T-helper 2 cell treated with Interferon-gamma antibody and Interleukin-4, amounts not matched to agents 5 μg/mL and 100 μg/mL, for 36 hours (primary cell): Measurements from ENCODE around the gene PRKCSH.

Experiments
- DNase-seq: peaks from one replicate; pipeline ENCODE4 v3.0.0; 2021; ENCODE audit warnings: low spot score
- H3K27ac Mint-ChIP-seq: one replicate; pipeline ENCODE4 v1.8.0; 2021; ENCODE audit warnings: mild to moderate bottlenecking, mixed read lengths
- H3K27me3 Mint-ChIP-seq: one replicate; pipeline ENCODE4 v1.8.0; 2021; ENCODE audit warnings: low read depth, mixed read lengths
- H3K36me3 Mint-ChIP-seq: one replicate; pipeline ENCODE4 v1.8.0; 2021; ENCODE audit warnings: low read depth, mixed read lengths
- H3K4me1 Mint-ChIP-seq: one replicate; pipeline ENCODE4 v1.8.0; 2021; ENCODE audit warnings: low read depth, mixed read lengths
- H3K4me3 Mint-ChIP-seq: one replicate; pipeline ENCODE4 v1.8.0; 2022; ENCODE audit warnings: mild to moderate bottlenecking, moderate library complexity, mixed read lengths
- H3K9me3 Mint-ChIP-seq: one replicate; pipeline ENCODE4 v1.8.0; 2021; ENCODE audit warnings: mixed read lengths

PRKCSH gene

DNA sequence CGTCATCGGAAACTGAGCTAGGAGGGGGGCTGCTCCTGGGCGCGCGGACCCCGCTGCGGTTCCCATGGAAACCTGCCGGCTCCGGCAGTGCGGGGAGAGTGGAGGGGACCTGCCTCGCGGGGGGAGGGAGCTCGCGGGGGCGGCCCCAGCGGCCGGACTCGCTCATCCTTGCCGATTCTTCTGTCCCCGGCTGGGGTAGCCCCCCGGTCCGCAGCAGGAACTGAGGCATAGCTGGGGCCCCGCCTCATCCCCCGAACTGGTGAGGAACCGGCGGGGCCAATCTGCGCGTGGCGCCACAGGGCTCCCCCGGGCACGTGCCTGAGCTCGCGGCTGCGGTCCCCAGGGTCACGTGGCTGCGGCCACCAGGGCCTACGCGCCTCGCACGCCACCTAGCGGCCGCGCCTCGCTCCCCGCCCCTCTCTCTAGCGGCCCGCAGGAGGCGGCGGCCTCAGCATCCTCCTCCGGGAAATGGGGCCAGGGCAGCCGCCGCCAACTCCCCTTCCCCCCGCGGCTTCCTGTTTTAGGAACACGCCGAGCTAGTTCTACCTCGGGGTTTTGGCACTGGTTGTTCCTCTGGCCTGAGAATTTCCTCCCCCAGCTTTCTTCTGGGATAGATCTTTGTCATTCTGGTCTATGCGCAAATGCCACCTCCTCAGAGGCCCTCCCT, 47.1 kb downstream of the PRKCSH start:
- DNase-seq, result peak; percentile 88
- no peaks in the 10 kb centered on the region for H3K9me3 Mint-ChIP-seq
- H3K27me3 Mint-ChIP-seq, result peaks cover 30% of the 10 kb centered on the region
- H3K36me3 Mint-ChIP-seq, result peaks cover 9% of the 10 kb centered on the region
- H3K4me3 Mint-ChIP-seq, result peak overlapping the region; percentile 75
- peaks cover 16% of the 10 kb centered on the region for H3K4me1 Mint-ChIP-seq
- peak overlapping the region; percentile 69 for H3K27ac Mint-ChIP-seq

DNA sequence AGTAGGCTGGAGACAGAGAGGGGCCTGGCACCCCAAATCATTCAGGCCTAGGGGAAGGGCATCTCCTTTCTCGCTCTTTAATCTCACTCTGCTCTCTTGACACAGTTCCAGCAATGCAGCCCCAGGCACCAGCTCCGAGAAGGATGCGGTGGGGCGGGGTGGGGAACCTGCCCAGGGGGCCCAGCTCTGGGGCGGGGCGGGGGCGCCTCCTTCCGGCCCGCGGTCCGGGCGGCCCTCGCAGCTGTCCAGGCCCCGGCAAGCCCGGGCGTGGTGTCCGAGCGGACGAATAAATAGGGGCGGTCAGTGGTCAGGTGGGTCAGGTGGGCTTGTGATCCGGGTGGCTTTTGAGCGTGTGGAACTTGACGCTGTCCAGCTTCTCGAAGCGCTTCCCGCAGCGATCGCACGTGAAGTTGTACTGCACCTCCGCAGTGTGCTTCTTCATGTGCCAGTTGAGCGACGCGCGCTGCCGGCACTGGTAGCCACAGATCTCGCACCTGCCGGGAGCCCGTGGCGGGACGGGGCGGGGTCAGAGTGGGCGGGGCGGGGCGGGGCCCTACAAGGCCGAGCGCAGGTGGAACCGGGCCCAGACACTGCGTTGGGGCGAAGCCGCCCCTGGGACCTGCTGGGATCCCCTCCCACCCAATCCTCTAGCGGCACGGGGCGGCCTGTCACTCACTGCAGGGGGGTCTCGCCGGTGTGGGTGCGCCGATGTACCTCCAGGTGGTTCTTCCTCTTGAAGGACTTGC, 48.1 kb downstream of the PRKCSH start:
- H3K27me3 Mint-ChIP-seq, result peaks cover 20% of the 10 kb centered on the region
- peak overlapping the region; percentile 63 for H3K4me3 Mint-ChIP-seq
- H3K36me3 Mint-ChIP-seq, result peaks cover 9% of the 10 kb centered on the region
- DNase-seq, result no peak
- peaks cover 14% of the 10 kb centered on the region for H3K4me1 Mint-ChIP-seq
- no peak overlapping the region for H3K27ac Mint-ChIP-seq
- no peaks in the 10 kb centered on the region for H3K9me3 Mint-ChIP-seq

- Mint-ChIP-seq H3K36me3 (peaks cover 10% of the 10 kb centered on the region), H3K4me3 (no peak overlapping the region), H3K4me1 (peaks cover 9% of the 10 kb centered on the region), H3K27ac (peak overlapping the region; percentile 38), H3K9me3 (no peaks in the 10 kb centered on the region), H3K27me3 (peaks cover 13% of the 10 kb centered on the region)
- no peak for DNase-seq
Observed at GRCh38 chr19:11485245-11485837, 49.9 kb downstream of the PRKCSH start.

GRCh38 chr19:11486661-11487503, 51.4 kb downstream of the PRKCSH start:
- Mint-ChIP-seq H3K27me3 (peaks cover 3% of the 10 kb centered on the region), H3K36me3 (peaks cover 13% of the 10 kb centered on the region), H3K9me3 (no peaks in the 10 kb centered on the region), H3K4me3 (no peak overlapping the region), H3K4me1 (peaks cover 8% of the 10 kb centered on the region), H3K27ac (no peak overlapping the region)
- no peak for DNase-seq

- no peaks in the 10 kb centered on the region for H3K27me3 Mint-ChIP-seq
- peaks cover 10% of the 10 kb centered on the region for H3K36me3 Mint-ChIP-seq
- no peak overlapping the region for H3K4me3 Mint-ChIP-seq
- H3K4me1 Mint-ChIP-seq, result no peaks in the 10 kb centered on the region
- no peaks in the 10 kb centered on the region for H3K9me3 Mint-ChIP-seq
- DNase-seq, result no peak
- H3K27ac Mint-ChIP-seq, result no peak overlapping the region
Observed at GRCh38 chr19:11489378-11489777, 53.9 kb downstream of the PRKCSH start.

DNA sequence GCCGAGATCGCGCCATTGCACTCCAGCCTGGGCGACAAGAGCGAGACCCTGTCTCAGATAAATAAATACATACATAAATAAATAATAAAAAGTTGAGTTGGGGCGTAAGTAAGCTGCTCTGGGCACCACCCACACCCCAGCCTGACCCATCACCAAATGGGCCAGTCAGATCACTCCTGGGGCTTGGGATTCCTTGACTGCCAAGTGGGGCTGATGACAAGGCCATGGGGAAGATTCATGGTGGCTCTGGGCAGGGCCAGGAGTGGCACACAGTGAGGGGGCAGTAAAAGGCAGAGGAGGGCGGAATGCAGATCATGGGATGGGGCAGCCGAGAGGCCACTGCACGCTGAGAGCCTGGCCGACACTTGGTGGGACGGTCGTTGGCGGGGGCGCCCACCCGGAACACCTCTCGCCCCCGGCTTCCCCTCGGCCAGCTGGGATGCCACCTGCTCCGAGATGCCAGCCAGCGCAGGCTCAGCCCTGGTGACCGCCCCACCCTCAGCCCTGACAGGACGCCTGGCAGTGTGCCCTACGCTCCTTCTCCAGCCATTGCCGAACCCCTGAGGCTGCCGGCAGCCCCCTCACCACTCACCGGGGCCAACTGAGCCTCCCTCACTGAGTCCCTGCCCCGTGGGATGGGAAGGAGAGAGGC, 59.3 kb downstream of the PRKCSH start:
- H3K27me3 Mint-ChIP-seq, result no peaks in the 10 kb centered on the region
- H3K4me3 Mint-ChIP-seq, result no peak overlapping the region
- H3K4me1 Mint-ChIP-seq, result no peaks in the 10 kb centered on the region
- no peaks in the 10 kb centered on the region for H3K9me3 Mint-ChIP-seq
- no peak overlapping the region for H3K27ac Mint-ChIP-seq
- peaks cover 15% of the 10 kb centered on the region for H3K36me3 Mint-ChIP-seq
- no peak for DNase-seq

DNA sequence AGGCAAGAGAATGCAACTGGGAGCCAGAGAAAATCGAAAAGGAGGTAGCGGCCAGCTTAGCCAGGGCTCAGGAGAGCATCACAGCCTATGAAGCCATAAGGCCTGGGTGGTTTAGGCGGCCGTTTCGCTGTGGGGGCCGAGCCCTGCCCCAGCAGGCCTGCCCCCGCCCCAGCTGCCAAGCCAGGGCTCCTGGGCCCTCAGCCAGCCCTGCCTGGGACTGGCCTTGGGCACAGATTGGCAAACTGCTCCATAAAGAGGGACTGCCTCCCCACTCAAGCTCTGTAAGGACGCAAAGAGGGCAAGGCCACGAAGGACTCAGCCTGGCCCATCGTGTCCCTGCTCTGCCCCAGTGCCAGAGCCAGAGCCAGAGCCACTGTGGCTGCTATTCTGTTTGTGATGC, 60.0 kb downstream of the PRKCSH start:
- no peak overlapping the region for H3K27ac Mint-ChIP-seq
- no peaks in the 10 kb centered on the region for H3K27me3 Mint-ChIP-seq
- H3K36me3 Mint-ChIP-seq, result peaks cover 18% of the 10 kb centered on the region
- DNase-seq, result no peak
- no peak overlapping the region for H3K4me3 Mint-ChIP-seq
- H3K4me1 Mint-ChIP-seq, result peaks cover 4% of the 10 kb centered on the region
- H3K9me3 Mint-ChIP-seq, result no peaks in the 10 kb centered on the region

DNA sequence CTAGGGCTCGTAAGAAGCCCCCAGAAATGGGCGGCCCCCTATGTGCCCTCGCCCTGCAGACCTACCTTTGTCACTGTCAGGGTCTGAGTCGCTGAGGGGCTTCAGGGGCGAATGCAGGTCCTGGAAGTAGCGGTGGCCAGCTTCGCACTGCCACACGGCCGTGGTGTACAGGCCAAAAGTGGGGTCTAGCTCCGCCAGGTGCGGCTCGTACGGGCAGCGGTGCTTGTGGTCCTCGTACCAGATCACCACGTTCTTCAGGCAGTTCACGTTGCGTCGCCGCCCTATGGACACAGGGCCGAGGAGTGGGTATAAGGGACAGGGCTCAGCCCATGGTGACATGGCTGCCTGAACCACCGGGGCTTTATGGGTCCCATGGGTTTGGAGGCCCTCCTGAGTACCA, 60.5 kb downstream of the PRKCSH start:
- Mint-ChIP-seq H3K36me3 (peaks cover 18% of the 10 kb centered on the region), H3K27ac (no peak overlapping the region), H3K27me3 (no peaks in the 10 kb centered on the region), H3K4me1 (peaks cover 4% of the 10 kb centered on the region), H3K4me3 (no peak overlapping the region), H3K9me3 (no peaks in the 10 kb centered on the region)
- DNase-seq, result no peak

- H3K4me3 Mint-ChIP-seq, result no peak overlapping the region
- peaks cover 18% of the 10 kb centered on the region for H3K36me3 Mint-ChIP-seq
- no peaks in the 10 kb centered on the region for H3K9me3 Mint-ChIP-seq
- peaks cover 4% of the 10 kb centered on the region for H3K4me1 Mint-ChIP-seq
- H3K27ac Mint-ChIP-seq, result no peak overlapping the region
- DNase-seq, result peak; percentile 43
- no peaks in the 10 kb centered on the region for H3K27me3 Mint-ChIP-seq
Observed at GRCh38 chr19:11496391-11497163, 61.1 kb downstream of the PRKCSH start.

- no peaks in the 10 kb centered on the region for H3K27me3 Mint-ChIP-seq
- H3K27ac Mint-ChIP-seq, result no peak overlapping the region
- no peak for DNase-seq
- H3K9me3 Mint-ChIP-seq, result no peaks in the 10 kb centered on the region
- H3K36me3 Mint-ChIP-seq, result peaks cover 18% of the 10 kb centered on the region
- H3K4me3 Mint-ChIP-seq, result no peak overlapping the region
- H3K4me1 Mint-ChIP-seq, result peaks cover 4% of the 10 kb centered on the region
Observed at GRCh38 chr19:11499220-11499726, 63.8 kb downstream of the PRKCSH start.

DNA sequence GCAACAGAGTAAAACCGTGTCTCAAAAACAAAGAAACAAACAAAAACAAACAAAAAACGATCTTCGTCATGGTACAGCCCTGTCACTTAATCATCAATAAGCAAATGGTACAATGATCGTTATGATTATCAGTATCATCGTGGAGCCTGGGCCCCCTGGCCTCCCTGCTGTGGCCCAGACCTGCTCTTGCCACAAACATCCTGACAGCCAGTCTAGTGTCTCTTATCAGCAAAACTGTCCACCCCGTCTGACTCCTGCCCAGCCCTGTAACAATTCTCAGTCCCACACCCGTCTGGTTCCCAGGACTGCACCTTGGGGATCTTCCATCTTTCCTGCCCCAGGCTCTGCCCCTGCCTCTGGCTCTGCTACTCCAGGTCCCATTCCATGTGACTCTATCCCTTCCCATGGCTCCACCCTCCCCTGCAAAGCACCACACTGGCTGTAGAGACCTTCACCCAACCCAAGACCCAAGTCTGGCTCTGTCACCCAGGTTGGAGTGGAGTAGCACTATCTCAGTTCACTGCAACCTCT, 64.5 kb downstream of the PRKCSH start:
- no peak for DNase-seq
- Mint-ChIP-seq H3K27ac (no peak overlapping the region), H3K4me3 (no peak overlapping the region), H3K9me3 (no peaks in the 10 kb centered on the region), H3K4me1 (peaks cover 11% of the 10 kb centered on the region), H3K27me3 (no peaks in the 10 kb centered on the region), H3K36me3 (peaks cover 20% of the 10 kb centered on the region)
